SU-DHL-6 (cell line): ENCODE results near the gene ZSCAN21.

ENCODE experiments used
- H2AFZ ChIP-seq: fragments of 200-600 bp; sonication (generic); 2 replicates; pipeline ENCODE4 v1.6.1; 2014; ENCODE audit warnings: low read depth, mild to moderate bottlenecking, moderate library complexity, mixed read lengths, antibody characterized with exemption, low read length; ENCODE audit not compliant: severe bottlenecking
- H3F3A ChIP-seq: fragments of 200-600 bp; shearing (Covaris generic); 2 replicates; pipeline ENCODE4 v1.6.0; 2016; ENCODE audit warnings: antibody characterized with exemption, mild to moderate bottlenecking; ENCODE audit not compliant: insufficient read depth
- H3K27ac ChIP-seq: fragments of 200-600 bp; sonication (generic); 2 replicates; pipeline ENCODE4 v1.5.1; 2016; ENCODE audit warnings: low read depth, mild to moderate bottlenecking, low read length, moderate library complexity, mixed read lengths
- H3K27me3 ChIP-seq: fragments of 200-600 bp; sonication (generic), shearing (Covaris generic); 2 replicates; pipeline ENCODE4 v1.6.0; 2014; ENCODE audit warnings: mild to moderate bottlenecking, low read length
- H3K36me3 ChIP-seq: fragments of 200-600 bp; sonication (generic); 2 replicates; pipeline ENCODE4 v1.6.1; 2014; ENCODE audit warnings: mild to moderate bottlenecking, low read length, mixed read lengths
- H3K4me2 ChIP-seq: fragments of 300-600, 200-600 bp; shearing (Covaris generic), sonication (generic); 2 replicates; pipeline ENCODE4 v1.6.0; 2014; ENCODE audit warnings: low read length, low read depth, mild to moderate bottlenecking; ENCODE audit not compliant: poor library complexity, severe bottlenecking
- H3K4me3 ChIP-seq: fragments of 200-600 bp; sonication (generic); 2 replicates; pipeline ENCODE4 v1.5.1; 2014; ENCODE audit warnings: antibody characterized with exemption, low read length, mild to moderate bottlenecking, mixed read lengths; ENCODE audit not compliant: insufficient read depth, poor library complexity, severe bottlenecking
- H3K79me2 ChIP-seq: fragments of 200-600 bp; sonication (generic); 2 replicates; pipeline ENCODE4 v1.6.1; 2014; ENCODE audit warnings: mild to moderate bottlenecking, low read length, moderate library complexity; ENCODE audit not compliant: insufficient read depth
- H3K9ac ChIP-seq: fragments of 200-600 bp; sonication (generic); 2 replicates; pipeline ENCODE4 v1.7.0; 2014; ENCODE audit warnings: mild to moderate bottlenecking, low read length
- H3K9me2 ChIP-seq: fragments of 200-600 bp; sonication (generic); replicated peaks from 2 replicates; pipeline ENCODE4 v1.6.1; 2014; ENCODE audit warnings: low read length; ENCODE audit not compliant: insufficient read depth
- H3K9me3 ChIP-seq: fragments of 200-600 bp; sonication (generic); 2 replicates; pipeline ENCODE4 v1.6.1; 2014; ENCODE audit warnings: low read length, mixed read lengths; ENCODE audit not compliant: insufficient read depth
- H4K20me1 ChIP-seq: fragments of 200-600 bp; sonication (generic); 2 replicates; pipeline ENCODE4 v1.6.1; 2014; ENCODE audit warnings: low read depth, mild to moderate bottlenecking, antibody characterized with exemption, low read length, moderate library complexity, mixed read lengths
- CTCF ChIP-seq: fragments of 200-600 bp; sonication (generic); IDR thresholded peaks from one replicate; pipeline ENCODE4 v1.5.1; 2017; ENCODE audit warnings: antibody characterized with exemption, mild to moderate bottlenecking, low read length, moderate library complexity; ENCODE audit not compliant: insufficient read depth, poor library complexity, severe bottlenecking
- EZH2phosphoT487 ChIP-seq: fragments of 200-600 bp; sonication (generic), shearing (Covaris generic); conservative IDR thresholded peaks from 2 replicates; pipeline ENCODE4 v1.6.1; 2018; ENCODE audit warnings: mild to moderate bottlenecking, antibody characterized with exemption, low read length, moderate library complexity, mixed read lengths

The ZSCAN21 gene

GRCh38 chr7:100057006-100057405, 7.4 kb downstream of the ZSCAN21 start:
- H3K9me2 ChIP-seq: no peaks in the 10 kb centered on the region
- H3K9ac ChIP-seq: no peak overlapping the region
- H4K20me1 ChIP-seq: no peaks in the 10 kb centered on the region
- no peaks in the 10 kb centered on the region for H3K79me2 ChIP-seq
- H3K9me3 ChIP-seq: no peaks in the 10 kb centered on the region
- no peak overlapping the region for H2AFZ ChIP-seq
- H3F3A ChIP-seq: no peaks in the 10 kb centered on the region
- TF ChIP-seq CTCF (no peak), EZH2phosphoT487 (no peak)
- H3K27me3 ChIP-seq: no peaks in the 10 kb centered on the region
- no peak overlapping the region for H3K4me3 ChIP-seq
- no peaks in the 10 kb centered on the region for H3K36me3 ChIP-seq
- no peak overlapping the region for H3K4me2 ChIP-seq
- H3K27ac ChIP-seq: no peak overlapping the region

GRCh38 chr7:100059251-100059739, 9.7 kb downstream of the ZSCAN21 start:
- no peak for TF ChIP-seq CTCF
- TF ChIP-seq EZH2phosphoT487: no peak
- Histone ChIP-seq H3F3A (no peaks in the 10 kb centered on the region), H3K27ac (no peak overlapping the region), H3K9me2 (no peaks in the 10 kb centered on the region), H3K4me2 (no peak overlapping the region), H3K4me3 (no peak overlapping the region), H2AFZ (no peak overlapping the region), H3K27me3 (no peaks in the 10 kb centered on the region), H4K20me1 (no peaks in the 10 kb centered on the region), H3K9me3 (no peaks in the 10 kb centered on the region), H3K9ac (no peak overlapping the region), H3K79me2 (no peaks in the 10 kb centered on the region), H3K36me3 (no peaks in the 10 kb centered on the region)

GRCh38 chr7:100061518-100062193, 12.1 kb downstream of the ZSCAN21 start:
- Histone ChIP-seq H3K79me2 (no peaks in the 10 kb centered on the region), H4K20me1 (no peaks in the 10 kb centered on the region), H3K27me3 (no peaks in the 10 kb centered on the region), H3F3A (no peaks in the 10 kb centered on the region), H3K4me3 (no peak overlapping the region), H2AFZ (no peak overlapping the region), H3K4me2 (no peak overlapping the region), H3K36me3 (no peaks in the 10 kb centered on the region), H3K9ac (no peak overlapping the region), H3K9me2 (no peaks in the 10 kb centered on the region), H3K9me3 (no peaks in the 10 kb centered on the region), H3K27ac (no peak overlapping the region)
- no peak for TF ChIP-seq CTCF
- TF ChIP-seq EZH2phosphoT487: no peak
